ENCODE measurements around the gene DNALI1.

- TF ChIP-seq, protein P1, sequence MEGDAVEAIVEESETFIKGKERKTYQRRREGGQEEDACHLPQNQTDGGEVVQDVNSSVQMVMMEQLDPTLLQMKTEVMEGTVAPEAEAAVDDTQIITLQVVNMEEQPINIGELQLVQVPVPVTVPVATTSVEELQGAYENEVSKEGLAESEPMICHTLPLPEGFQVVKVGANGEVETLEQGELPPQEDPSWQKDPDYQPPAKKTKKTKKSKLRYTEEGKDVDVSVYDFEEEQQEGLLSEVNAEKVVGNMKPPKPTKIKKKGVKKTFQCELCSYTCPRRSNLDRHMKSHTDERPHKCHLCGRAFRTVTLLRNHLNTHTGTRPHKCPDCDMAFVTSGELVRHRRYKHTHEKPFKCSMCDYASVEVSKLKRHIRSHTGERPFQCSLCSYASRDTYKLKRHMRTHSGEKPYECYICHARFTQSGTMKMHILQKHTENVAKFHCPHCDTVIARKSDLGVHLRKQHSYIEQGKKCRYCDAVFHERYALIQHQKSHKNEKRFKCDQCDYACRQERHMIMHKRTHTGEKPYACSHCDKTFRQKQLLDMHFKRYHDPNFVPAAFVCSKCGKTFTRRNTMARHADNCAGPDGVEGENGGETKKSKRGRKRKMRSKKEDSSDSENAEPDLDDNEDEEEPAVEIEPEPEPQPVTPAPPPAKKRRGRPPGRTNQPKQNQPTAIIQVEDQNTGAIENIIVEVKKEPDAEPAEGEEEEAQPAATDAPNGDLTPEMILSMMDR (IDR thresholded peaks at IDR 0.05; ENCODE audit: borderline replicate concordance, extremely low read depth, low read length, poor library complexity, severe bottlenecking), result no peak
- no peak for TF ChIP-seq EZH2 (IDR thresholded peaks at IDR 0.05; ENCODE audit: borderline replicate concordance, low read depth, low read length, severe bottlenecking)
Observed at GRCh38 chr1:37596182-37596667, 39.5 kb downstream of the DNALI1 start.
